Measurements from ENCODE around the gene TCF7L1.
"Not testable (repeated sequence)": the region's sequence is repeated elsewhere in the genome, so short reads cannot be mapped to it uniquely, and the experiment has no call there.

Gene TCF7L1

GRCh38 chr2:85329701-85330100 lies 196.5 kb downstream of the TCF7L1 start:
- not testable (repeated sequence) for DNase-seq

DNA sequence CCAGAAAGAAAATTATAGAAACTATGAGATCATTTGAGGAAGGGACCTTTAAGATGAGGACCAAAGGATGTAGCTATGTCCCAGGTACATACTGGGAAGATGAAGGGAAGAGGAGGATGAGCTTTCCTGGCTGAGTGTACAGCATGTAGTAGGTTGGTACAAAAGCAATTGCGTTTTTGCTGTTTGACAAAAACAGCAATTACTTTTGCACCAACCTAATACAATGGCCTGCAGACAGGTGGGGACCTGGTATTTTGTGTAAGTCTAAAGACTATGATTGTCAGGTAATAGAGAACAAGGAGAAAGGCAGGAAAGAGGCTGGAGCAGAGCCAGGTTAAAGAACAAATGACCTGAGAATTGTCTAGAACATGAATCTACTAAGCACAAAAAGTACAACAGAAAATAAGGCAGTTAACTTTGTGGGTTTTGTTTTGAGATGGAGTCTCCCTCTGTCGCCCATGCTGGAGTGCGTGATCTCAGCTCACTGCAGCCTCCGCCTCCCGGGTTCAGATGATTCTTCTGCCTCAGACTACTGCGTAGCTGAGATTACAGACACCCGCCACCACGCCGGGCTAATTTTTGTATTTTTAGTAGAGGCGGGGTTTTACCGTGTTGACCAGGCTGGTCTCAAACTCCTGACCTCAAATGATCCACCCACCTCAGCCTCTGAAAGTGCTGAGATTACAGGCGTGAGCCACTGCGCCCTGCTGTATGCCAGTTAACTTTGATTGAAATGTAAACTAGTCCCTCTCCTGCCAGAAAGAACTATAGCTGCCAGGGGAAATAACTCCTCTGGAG lies 197.8 kb downstream of the TCF7L1 start:
- no peak for DNase-seq

DNA sequence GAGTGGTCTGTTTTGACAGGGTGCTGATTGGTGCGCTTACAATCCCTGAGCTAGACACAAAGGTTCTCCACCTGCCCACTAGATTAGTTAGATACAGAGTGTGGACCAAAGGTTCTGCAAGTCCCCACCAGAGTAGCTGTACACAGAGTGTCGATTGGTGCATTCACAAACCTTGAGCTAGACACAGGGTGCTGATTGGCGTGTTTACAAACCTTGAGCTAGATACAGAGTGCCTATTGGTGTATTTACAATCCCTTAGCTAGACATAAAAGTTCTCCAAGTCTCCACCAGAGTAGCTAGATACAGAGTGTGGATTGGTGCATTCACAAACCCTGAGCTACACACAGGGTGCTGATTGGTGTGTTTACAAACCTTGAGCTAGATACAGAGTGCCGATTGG lies 200.7 kb downstream of the TCF7L1 start:
- not testable (repeated sequence) for DNase-seq

- no peak for DNase-seq
Observed at GRCh38 chr2:85334928-85335327, 201.7 kb downstream of the TCF7L1 start.

GRCh38 chr2:85340034-85340892 lies 207.1 kb downstream of the TCF7L1 start:
- DNase-seq, result no peak

GRCh38 chr2:85341269-85342029 lies 208.3 kb downstream of the TCF7L1 start:
- DNase-seq, result no peak

DNA sequence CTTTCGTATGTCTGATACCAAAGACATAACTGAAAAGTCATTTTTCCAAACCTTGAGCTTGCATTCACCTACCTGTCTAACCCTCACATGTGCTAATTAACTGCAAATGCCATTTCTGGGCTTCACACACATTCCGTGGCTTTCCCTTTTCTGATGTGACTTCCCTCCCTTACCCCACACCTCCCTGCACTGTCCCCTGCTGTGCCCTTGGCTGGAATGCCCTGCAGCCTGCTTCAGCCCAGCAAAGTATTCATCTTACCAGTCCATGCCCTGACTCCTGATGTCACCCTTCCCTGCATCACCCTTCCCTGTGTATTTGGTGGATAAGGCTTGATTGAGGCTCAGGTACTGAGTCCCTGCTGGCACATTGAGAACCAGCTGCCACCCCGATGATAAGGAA lies 209.0 kb downstream of the TCF7L1 start:
- no peak for DNase-seq

DNA sequence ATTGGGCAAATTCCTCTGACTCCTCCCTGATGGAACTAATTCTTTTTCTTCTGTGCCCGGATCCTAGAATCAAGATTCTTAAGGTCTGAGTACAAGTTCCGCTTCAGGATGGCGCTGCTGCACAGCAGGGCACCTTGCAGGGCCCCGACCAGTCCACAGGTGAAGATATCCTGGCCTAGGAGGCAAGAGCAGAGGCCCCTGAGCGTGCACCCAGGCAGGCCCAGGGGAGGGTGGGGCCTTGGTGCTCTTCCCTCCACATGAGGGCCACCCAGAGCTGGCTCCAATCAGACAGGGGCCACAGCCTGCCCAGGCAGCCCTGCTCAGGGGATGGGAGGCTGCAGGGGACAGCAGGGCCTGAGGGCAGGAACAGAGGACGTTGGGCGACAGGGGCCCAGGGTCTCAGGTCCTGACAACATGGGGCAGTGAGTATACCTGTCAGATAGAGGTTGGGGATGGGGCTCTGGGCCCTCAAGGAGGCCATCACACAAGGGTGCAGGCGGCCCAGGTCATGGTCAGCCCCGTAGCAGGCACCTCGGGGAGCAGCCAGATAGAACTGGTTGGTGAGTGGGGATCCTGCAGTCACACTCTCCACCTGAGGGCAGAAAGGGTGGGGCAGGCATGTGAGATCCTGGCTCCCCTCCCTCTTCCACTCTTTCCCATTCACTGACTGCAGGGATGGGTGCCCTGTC lies 210.2 kb downstream of the TCF7L1 start:
- DNase-seq, result not testable (repeated sequence)

- no peak for DNase-seq
Observed at GRCh38 chr2:85344356-85344954, 211.3 kb downstream of the TCF7L1 start.

DNA sequence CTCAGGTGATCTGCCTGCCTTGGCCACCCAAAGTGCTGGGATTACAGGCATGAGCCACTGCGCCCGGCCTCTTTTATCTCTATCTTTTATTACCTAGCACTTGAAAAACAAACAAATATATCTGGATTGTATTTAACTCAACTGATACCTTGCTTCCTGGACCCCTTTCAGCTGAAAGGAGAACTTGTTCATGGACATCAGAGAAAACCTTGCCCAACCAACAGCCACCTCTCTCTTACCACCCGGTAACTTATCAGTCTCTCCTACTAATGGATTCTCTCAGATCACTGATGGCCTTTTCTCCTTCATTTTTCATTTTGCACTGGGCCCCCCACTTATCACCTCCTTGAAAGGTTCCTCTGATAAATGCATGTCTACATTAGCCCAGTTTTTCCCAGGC lies 214.4 kb downstream of the TCF7L1 start:
- no peak for DNase-seq

- no peak for DNase-seq
Observed at GRCh38 chr2:85353876-85354285, 220.7 kb downstream of the TCF7L1 start.

GRCh38 chr2:85354286-85355072 lies 221.3 kb downstream of the TCF7L1 start, which contains the start of the genes ELMOD3 and RETSAT:
Gene ELMOD3 (plus strand): TSS chr2:85354769. CDS start chr2:85357199, 2,430 bp downstream.
Gene RETSAT (minus strand): TSS chr2:85354528. CDS start chr2:85354507, 21 bp downstream.
- DNase-seq, result peak; percentile 96

GRCh38 chr2:85355073-85355410 lies 221.8 kb downstream of the TCF7L1 start:
- DNase-seq, result no peak

DNA sequence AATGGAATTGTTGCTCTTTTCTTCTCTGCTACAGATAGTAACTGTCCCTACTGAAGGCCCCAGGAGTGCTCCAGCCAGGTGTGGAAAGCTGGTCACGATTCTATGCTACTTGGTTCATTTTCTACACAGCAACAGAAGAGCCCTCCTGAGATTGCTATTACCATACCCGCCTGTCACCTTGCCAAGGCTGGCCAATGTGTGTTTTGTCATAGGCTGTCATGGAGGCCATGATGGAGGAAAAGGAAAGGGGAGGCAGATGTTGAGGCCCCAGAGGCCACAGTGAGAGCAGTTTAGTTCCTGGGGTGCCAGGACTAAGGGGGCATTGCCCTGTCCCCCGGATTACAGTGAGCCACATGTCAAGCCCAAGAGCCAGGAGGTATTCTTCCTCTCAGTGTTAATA lies 222.3 kb downstream of the TCF7L1 start:
- DNase-seq, result no peak

GRCh38 chr2:85356186-85356585 lies 223.0 kb downstream of the TCF7L1 start:
- DNase-seq, result no peak

- no peak for DNase-seq
Observed at GRCh38 chr2:85357736-85358135, 224.5 kb downstream of the TCF7L1 start.

Data from DMS153 (cell line).